Measurements from ENCODE around the gene GID4.
"Not testable (repeated sequence)": the region's sequence is repeated elsewhere in the genome, so short reads cannot be mapped to it uniquely, and the experiment has no call there.

GID4 gene

GRCh38 chr17:18038861-18039534, at the start of gene GID4, which contains the start of gene ATPAF2:
GID4 (plus strand) TSS chr17:18039408; CDS start chr17:18039465, 57 bp downstream.
ATPAF2 (minus strand) TSS chr17:18039168; CDS start chr17:18039013, 155 bp downstream.
- DNase-seq (ENCODE audit: low read depth): peak; percentile 99
- TF ChIP-seq CTCF (conservative IDR thresholded peaks at IDR 0.05; ENCODE audit: low read depth, low read length): no peak
- H3K4me3 ChIP-seq (ENCODE audit: low read depth, low read length): peak within 1 kb of the TSS; percentile 95

GRCh38 chr17:17989618-17990017, 49.6 kb upstream of the GID4 start:
- no peak for TF ChIP-seq CTCF (conservative IDR thresholded peaks at IDR 0.05; ENCODE audit: low read depth, low read length)
- no peak overlapping the region for H3K4me3 ChIP-seq (ENCODE audit: low read depth, low read length)
- no peak for DNase-seq (ENCODE audit: low read depth)

- DNase-seq (ENCODE audit: low read depth): no peak
- TF ChIP-seq CTCF (conservative IDR thresholded peaks at IDR 0.05; ENCODE audit: low read depth, low read length): no peak
Measured at GRCh38 chr17:17990282-17990681, 48.9 kb upstream of the GID4 start.

GRCh38 chr17:17993366-17993765, 45.8 kb upstream of the GID4 start:
- no peak overlapping the region for H3K4me3 ChIP-seq (ENCODE audit: low read depth, low read length)
- no peak for DNase-seq (ENCODE audit: low read depth)
- no peak for TF ChIP-seq CTCF (conservative IDR thresholded peaks at IDR 0.05; ENCODE audit: low read depth, low read length)

More at GRCh38 chr17:17990282-17990681, 48.9 kb upstream of the GID4 start:
- no peak overlapping the region for H3K4me3 ChIP-seq (ENCODE audit: low read depth, low read length)

- H3K4me3 ChIP-seq (ENCODE audit: low read depth, low read length): no peak overlapping the region
- DNase-seq (ENCODE audit: low read depth): no peak
- no peak for TF ChIP-seq CTCF (conservative IDR thresholded peaks at IDR 0.05; ENCODE audit: low read depth, low read length)
Measured at GRCh38 chr17:17993852-17994251, 45.4 kb upstream of the GID4 start.

GRCh38 chr17:17994271-17995069, 44.7 kb upstream of the GID4 start:
- peak; percentile 51 for TF ChIP-seq CTCF (conservative IDR thresholded peaks at IDR 0.05; ENCODE audit: low read depth, low read length)
- peak; percentile 45 for DNase-seq (ENCODE audit: low read depth)
- no peak overlapping the region for H3K4me3 ChIP-seq (ENCODE audit: low read depth, low read length)

- not testable (repeated sequence) for H3K4me3 ChIP-seq (ENCODE audit: low read depth, low read length); DNase-seq (ENCODE audit: low read depth)
Measured at GRCh38 chr17:17995887-17996286, 43.3 kb upstream of the GID4 start.
